Prostate gland (tissue), 2 donors: Measurements from ENCODE around the gene RAB13.

ENCODE experiments used
- CTCF ChIP-seq, 4 experiments: fragments of 200-600 bp in 2 of 4; fragments of 450-650 bp in 2 of 4; sonication (generic) in 2 of 4; IDR thresholded peaks; 1 replicate in 3 of 4; 2 replicates in 1 of 4; pipeline ENCODE4 v1.5.1; 2016 to 2019; ENCODE audit warnings: antibody characterized with exemption in 4 of 4, mild to moderate bottlenecking in 2 of 4, moderate library complexity in 2 of 4
- POLR2A ChIP-seq: fragments of 450-650 bp; IDR thresholded peaks from one replicate; pipeline ENCODE4 v1.6.1; 2016; ENCODE audit warnings: antibody characterized with exemption, mild to moderate bottlenecking
- POLR2AphosphoS5 ChIP-seq: sonication (generic); formaldehyde crosslinking; IDR thresholded peaks from one replicate; pipeline ENCODE4 v1.6.1; 2017; ENCODE audit warnings: antibody characterized with exemption

- TF ChIP-seq CTCF (IDR thresholded peaks at IDR 0.05): no peak
- TF ChIP-seq POLR2A: no peak
- no peak for TF ChIP-seq POLR2AphosphoS5
Measured at GRCh38 chr1:153976819-153977249, 9.3 kb downstream of the RAB13 start.
